GM12875 (cell line): ENCODE measurements around the gene LRTM2.

Experiments
- H3K4me3 ChIP-seq: one replicate; pipeline ENCODE4 v1.5.1; 2011; ENCODE audit warnings: low read depth, low read length, control low read depth
- TF ChIP-seq, protein P1 (sequence below): IDR thresholded peaks from 2 replicates; pipeline ENCODE4 v1.5.1; 2011; ENCODE audit warnings: low read depth, mild to moderate bottlenecking, control low read depth, inconsistent platforms, low read length, moderate library complexity, borderline replicate concordance; ENCODE audit not compliant: insufficient read depth

The LRTM2 gene

GRCh38 chr12:1862973-1863372, 42.6 kb downstream of the LRTM2 start:
- TF ChIP-seq, protein P1, sequence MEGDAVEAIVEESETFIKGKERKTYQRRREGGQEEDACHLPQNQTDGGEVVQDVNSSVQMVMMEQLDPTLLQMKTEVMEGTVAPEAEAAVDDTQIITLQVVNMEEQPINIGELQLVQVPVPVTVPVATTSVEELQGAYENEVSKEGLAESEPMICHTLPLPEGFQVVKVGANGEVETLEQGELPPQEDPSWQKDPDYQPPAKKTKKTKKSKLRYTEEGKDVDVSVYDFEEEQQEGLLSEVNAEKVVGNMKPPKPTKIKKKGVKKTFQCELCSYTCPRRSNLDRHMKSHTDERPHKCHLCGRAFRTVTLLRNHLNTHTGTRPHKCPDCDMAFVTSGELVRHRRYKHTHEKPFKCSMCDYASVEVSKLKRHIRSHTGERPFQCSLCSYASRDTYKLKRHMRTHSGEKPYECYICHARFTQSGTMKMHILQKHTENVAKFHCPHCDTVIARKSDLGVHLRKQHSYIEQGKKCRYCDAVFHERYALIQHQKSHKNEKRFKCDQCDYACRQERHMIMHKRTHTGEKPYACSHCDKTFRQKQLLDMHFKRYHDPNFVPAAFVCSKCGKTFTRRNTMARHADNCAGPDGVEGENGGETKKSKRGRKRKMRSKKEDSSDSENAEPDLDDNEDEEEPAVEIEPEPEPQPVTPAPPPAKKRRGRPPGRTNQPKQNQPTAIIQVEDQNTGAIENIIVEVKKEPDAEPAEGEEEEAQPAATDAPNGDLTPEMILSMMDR, result no peak
- no peak overlapping the region for H3K4me3 ChIP-seq

DNA sequence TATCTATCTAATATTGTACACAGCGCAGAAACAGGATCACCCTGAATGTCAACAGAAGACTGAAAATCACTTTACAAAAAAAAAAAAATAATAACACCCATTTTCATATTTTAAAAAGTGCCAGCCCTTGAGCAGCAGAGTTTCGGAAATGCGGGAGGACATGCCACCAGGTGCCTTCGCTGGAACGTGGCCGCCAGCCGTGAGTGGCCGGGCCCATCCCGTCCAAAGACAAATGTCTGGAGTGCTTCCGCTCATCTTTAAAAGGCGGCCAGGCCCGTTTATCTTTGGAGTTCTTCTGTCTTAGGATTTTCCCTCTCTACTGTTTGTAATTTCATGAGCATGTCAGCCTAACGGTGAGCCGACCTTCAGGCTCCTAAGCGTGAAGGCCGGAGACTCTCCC, 43.5 kb downstream of the LRTM2 start:
- H3K4me3 ChIP-seq, result no peak overlapping the region
- TF ChIP-seq, protein P1, result no peak

DNA sequence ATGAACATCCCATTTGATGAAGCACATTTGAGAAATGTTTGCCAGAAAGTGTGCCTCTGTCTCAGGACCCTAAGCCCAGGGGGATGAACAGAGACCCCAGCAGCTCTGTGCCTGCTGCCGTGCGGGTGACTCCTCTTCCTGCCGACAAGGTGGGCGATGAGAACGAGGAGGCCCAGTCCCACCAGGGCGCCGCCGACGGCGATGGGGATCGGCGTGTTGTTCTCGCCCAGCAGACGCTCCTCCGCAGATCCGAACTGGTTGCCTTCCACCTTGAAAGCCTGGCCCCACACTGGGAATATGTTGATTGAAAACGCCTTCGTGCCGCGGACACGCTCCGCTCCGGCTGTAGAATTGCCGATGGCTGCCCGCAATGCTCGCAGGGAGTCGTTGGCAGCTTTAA, 44.1 kb downstream of the LRTM2 start:
- TF ChIP-seq, protein P1, result no peak
- no peak overlapping the region for H3K4me3 ChIP-seq

- TF ChIP-seq, protein P1, result no peak
- H3K4me3 ChIP-seq, result no peak overlapping the region
These were observed 44.5 kb downstream of the LRTM2 start for GRCh38 chr12:1864867-1865266.

GRCh38 chr12:1865284-1865866, 45.0 kb downstream of the LRTM2 start:
- H3K4me3 ChIP-seq, result no peak overlapping the region
- TF ChIP-seq, protein P1, result no peak

DNA sequence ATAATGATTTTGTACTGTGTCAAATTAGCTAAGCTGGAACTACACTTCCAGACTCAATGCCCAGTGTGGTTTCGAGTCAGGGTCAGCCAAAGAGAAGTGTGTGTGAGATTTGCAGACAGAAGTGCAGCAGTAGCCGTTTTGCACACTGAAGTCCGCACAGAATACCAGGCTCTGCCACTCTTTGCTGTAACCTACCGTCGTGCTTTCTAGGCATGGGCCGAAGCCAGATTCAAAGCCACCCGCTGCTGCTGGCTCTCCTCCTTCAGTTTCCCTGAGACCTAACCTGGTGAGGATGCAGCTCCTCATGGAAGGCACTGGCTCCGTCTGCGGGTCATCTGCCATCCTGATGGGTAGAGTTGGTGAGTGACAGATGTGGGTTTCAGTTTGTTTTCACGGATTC, 48.8 kb downstream of the LRTM2 start:
- H3K4me3 ChIP-seq, result no peak overlapping the region
- TF ChIP-seq, protein P1, result no peak

DNA sequence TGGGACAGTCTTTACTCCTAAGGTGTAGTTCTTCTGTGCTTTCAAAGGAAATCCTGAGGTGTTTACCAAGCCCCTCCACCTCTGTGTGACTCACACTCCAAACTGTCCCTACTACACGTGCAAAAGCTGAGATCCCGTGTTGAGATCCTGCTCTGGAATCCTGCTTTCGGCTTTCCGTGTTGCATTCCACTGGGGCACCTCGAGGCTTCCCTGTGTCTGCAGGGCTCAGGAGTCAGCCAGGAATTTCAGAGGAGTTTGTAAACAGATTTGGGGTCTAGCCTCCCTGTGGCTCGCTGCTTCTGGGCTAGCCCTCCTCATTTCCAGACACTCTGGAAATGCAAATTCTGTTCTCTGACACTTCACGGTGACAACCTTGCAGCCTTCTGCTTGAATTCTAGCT, 49.7 kb downstream of the LRTM2 start:
- H3K4me3 ChIP-seq, result no peak overlapping the region
- TF ChIP-seq, protein P1, result no peak
